DND-41 (cell line): ENCODE results near the gene POU5F2.

ENCODE experiments used
- ATAC-seq: fragments of 200-7000 bp; cut with Tn5 transposase; 3 replicates; pipeline ENCODE4 v1.9.1; 2021; ENCODE audit warnings: low read depth; ENCODE audit not compliant: insufficient read depth
- DNase-seq: peaks from one replicate; pipeline ENCODE4 v3.0.0-alpha.2; 2020
- H2AFZ ChIP-seq: 2 replicates; pipeline ENCODE4 v1.6.0; 2012; ENCODE audit warnings: low read depth, low read length
- H3K27ac ChIP-seq: 2 replicates; pipeline ENCODE4 v1.5.1; 2012; ENCODE audit warnings: low read length, inconsistent platforms
- H3K27me3 ChIP-seq: fragments of 200-600 bp; sonication (generic); 2 replicates; pipeline ENCODE4 v1.6.0; 2012; ENCODE audit warnings: low read length, mild to moderate bottlenecking, inconsistent platforms; ENCODE audit not compliant: insufficient read depth, poor library complexity
- H3K36me3 ChIP-seq: 2 replicates; pipeline ENCODE4 v1.5.1; 2012; ENCODE audit warnings: low read length, inconsistent platforms; ENCODE audit not compliant: insufficient read depth
- H3K4me1 ChIP-seq: 2 replicates; pipeline ENCODE4 v1.5.1; 2012; ENCODE audit warnings: mild to moderate bottlenecking, low read length; ENCODE audit not compliant: insufficient read depth
- H3K4me2 ChIP-seq: 2 replicates; pipeline ENCODE4 v1.6.0; 2012; ENCODE audit warnings: mild to moderate bottlenecking, moderate library complexity, low read length, inconsistent platforms; ENCODE audit not compliant: insufficient read depth
- H3K4me3 ChIP-seq, 2 experiments: fragments of 200-600 bp in 1 of 2; shearing (Covaris generic) in 1 of 2; 2 replicates each; pipeline ENCODE4 v1.5.1; 2012 to 2016; ENCODE audit warnings: inconsistent platforms in 2 of 2, low read length in 2 of 2, mild to moderate bottlenecking in 2 of 2, low read depth in 1 of 2, moderate library complexity in 1 of 2
- H3K79me2 ChIP-seq: 2 replicates; pipeline ENCODE4 v1.6.0; 2012; ENCODE audit warnings: low read length, inconsistent platforms; ENCODE audit not compliant: insufficient read depth
- H3K9ac ChIP-seq: 2 replicates; pipeline ENCODE4 v1.6.0; 2012; ENCODE audit warnings: low read depth, mild to moderate bottlenecking, inconsistent platforms, low read length, moderate library complexity
- H3K9me3 ChIP-seq: 2 replicates; pipeline ENCODE4 v1.5.1; 2012; ENCODE audit warnings: low read length, moderate library complexity, mild to moderate bottlenecking, inconsistent platforms; ENCODE audit not compliant: insufficient read depth, severe bottlenecking
- H4K20me1 ChIP-seq: 2 replicates; pipeline ENCODE4 v1.6.0; 2012; ENCODE audit warnings: low read length; ENCODE audit not compliant: insufficient read depth
- EZH2 ChIP-seq: IDR thresholded peaks from 3 replicates; pipeline ENCODE4 v1.6.1; 2012; ENCODE audit warnings: borderline replicate concordance, low read depth, mild to moderate bottlenecking, moderate library complexity, low read length, inconsistent platforms; ENCODE audit not compliant: severe bottlenecking
- TF ChIP-seq, protein P1 (sequence below): IDR thresholded peaks from 2 replicates; pipeline ENCODE4 v1.5.1; 2012; ENCODE audit warnings: borderline replicate concordance, low read length, moderate library complexity, mild to moderate bottlenecking; ENCODE audit not compliant: poor library complexity, severe bottlenecking; ENCODE audit errors: extremely low read depth

Gene POU5F2

DNA sequence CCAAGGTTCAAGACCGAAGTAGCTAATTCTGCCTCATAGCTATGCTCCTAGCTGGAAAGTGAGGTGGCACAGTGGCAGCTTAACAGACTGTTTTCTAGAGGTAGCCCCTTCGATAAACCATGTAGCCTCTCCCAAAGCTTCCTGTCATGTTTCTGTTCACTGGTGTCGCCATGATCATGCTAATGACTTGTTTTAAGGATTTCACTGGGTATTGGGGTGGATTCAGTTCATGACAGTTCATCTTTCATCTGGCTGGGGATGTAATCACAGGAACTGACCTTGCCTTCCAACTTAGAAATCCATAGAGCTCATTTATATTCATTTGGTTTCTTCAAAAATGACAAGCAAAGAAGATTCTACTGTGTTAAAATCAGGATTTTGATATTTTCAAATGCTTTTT is 9.4 kb downstream of the POU5F2 start:
- H3K79me2 ChIP-seq = no peaks in the 10 kb centered on the region
- H2AFZ ChIP-seq = no peak overlapping the region
- no peak overlapping the region for H3K27ac ChIP-seq
- H3K36me3 ChIP-seq = no peaks in the 10 kb centered on the region
- no peak for ATAC-seq
- H3K4me3 ChIP-seq = no peak overlapping the region
- DNase-seq = no peak
- no peaks in the 10 kb centered on the region for H3K27me3 ChIP-seq
- no peaks in the 10 kb centered on the region for H4K20me1 ChIP-seq
- TF ChIP-seq, protein P1, sequence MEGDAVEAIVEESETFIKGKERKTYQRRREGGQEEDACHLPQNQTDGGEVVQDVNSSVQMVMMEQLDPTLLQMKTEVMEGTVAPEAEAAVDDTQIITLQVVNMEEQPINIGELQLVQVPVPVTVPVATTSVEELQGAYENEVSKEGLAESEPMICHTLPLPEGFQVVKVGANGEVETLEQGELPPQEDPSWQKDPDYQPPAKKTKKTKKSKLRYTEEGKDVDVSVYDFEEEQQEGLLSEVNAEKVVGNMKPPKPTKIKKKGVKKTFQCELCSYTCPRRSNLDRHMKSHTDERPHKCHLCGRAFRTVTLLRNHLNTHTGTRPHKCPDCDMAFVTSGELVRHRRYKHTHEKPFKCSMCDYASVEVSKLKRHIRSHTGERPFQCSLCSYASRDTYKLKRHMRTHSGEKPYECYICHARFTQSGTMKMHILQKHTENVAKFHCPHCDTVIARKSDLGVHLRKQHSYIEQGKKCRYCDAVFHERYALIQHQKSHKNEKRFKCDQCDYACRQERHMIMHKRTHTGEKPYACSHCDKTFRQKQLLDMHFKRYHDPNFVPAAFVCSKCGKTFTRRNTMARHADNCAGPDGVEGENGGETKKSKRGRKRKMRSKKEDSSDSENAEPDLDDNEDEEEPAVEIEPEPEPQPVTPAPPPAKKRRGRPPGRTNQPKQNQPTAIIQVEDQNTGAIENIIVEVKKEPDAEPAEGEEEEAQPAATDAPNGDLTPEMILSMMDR = no peak
- TF ChIP-seq EZH2 = no peak
- no peaks in the 10 kb centered on the region for H3K4me1 ChIP-seq
- no peaks in the 10 kb centered on the region for H3K9me3 ChIP-seq
- no peak overlapping the region for H3K9ac ChIP-seq
- no peak overlapping the region for H3K4me2 ChIP-seq

DNA sequence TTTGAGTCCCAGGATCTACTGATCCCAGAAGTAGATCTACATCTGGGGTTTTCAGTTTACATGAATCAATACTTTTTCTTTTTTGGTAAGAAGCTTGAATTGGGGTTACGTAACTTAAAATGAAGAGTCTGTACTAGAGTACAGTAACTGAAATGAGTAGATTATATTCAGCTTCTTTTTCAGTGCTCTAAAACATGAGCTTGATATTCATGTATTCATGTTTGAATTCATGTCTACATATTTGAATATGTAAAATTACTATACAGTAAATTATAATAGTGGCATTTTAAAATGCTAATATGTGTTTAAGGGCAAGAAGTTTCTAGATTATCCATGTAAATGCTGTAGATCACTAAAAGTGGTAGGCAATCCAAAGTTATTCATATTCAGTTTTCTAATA is 14.8 kb downstream of the POU5F2 start:
- no peak overlapping the region for H3K4me2 ChIP-seq
- no peaks in the 10 kb centered on the region for H4K20me1 ChIP-seq
- no peaks in the 10 kb centered on the region for H3K27me3 ChIP-seq
- no peak overlapping the region for H3K27ac ChIP-seq
- no peaks in the 10 kb centered on the region for H3K79me2 ChIP-seq
- TF ChIP-seq, protein P1 = no peak
- no peak for TF ChIP-seq EZH2
- no peak for DNase-seq
- no peak for ATAC-seq
- H2AFZ ChIP-seq = no peak overlapping the region
- no peaks in the 10 kb centered on the region for H3K36me3 ChIP-seq
- no peak overlapping the region for H3K9ac ChIP-seq
- no peaks in the 10 kb centered on the region for H3K9me3 ChIP-seq
- H3K4me1 ChIP-seq = no peaks in the 10 kb centered on the region
- no peak overlapping the region for H3K4me3 ChIP-seq

DNA sequence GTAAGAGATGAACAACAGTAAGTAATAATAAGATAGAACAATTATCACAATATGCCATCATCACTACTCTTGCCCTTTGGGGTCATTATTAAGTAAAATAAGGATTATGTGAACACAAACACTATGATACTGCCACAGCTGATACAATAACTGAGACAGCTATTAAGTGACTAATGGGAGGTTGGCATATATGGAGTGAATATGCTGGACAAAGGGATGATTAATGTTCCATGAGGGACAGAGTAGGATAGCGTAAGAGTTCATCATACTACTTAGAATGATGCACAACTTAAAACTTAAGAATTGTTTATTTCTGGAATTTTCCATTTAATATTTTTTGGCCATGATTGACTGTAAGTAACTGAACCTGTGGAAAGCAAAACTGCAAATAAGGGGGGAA is 16.6 kb downstream of the POU5F2 start:
- Histone ChIP-seq H3K36me3 (no peaks in the 10 kb centered on the region), H3K27me3 (no peaks in the 10 kb centered on the region), H4K20me1 (no peaks in the 10 kb centered on the region), H2AFZ (no peak overlapping the region), H3K27ac (no peak overlapping the region), H3K4me1 (no peaks in the 10 kb centered on the region), H3K4me3 (no peak overlapping the region), H3K9me3 (no peaks in the 10 kb centered on the region), H3K4me2 (no peak overlapping the region), H3K9ac (no peak overlapping the region), H3K79me2 (no peaks in the 10 kb centered on the region)
- TF ChIP-seq, protein P1 = no peak
- no peak for TF ChIP-seq EZH2
- DNase-seq (no peak), ATAC-seq (no peak)

DNA sequence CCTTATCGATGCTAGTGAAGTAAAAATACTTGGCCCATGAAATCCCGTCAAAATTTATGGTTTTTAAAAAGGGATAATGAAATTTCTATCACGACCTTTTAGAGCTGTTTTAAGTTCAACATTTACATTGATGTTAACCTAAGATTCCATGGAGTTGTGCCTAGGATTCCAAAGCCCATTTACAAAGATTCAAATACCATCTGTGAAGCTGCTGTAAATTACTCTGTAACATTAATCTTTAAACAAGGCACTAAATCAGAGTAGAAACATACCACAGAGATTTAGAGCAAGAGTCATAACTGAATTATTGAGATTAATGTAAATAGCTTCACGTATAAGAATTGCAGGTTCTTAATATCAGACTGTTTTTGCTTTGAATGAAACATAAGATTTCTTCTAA is 17.7 kb downstream of the POU5F2 start:
- no peak for DNase-seq
- no peak overlapping the region for H3K27ac ChIP-seq
- no peaks in the 10 kb centered on the region for H3K79me2 ChIP-seq
- TF ChIP-seq, protein P1 = no peak
- H4K20me1 ChIP-seq = no peaks in the 10 kb centered on the region
- H3K4me1 ChIP-seq = no peaks in the 10 kb centered on the region
- no peak for ATAC-seq
- H3K4me2 ChIP-seq = no peak overlapping the region
- H2AFZ ChIP-seq = no peak overlapping the region
- no peak overlapping the region for H3K9ac ChIP-seq
- no peaks in the 10 kb centered on the region for H3K9me3 ChIP-seq
- no peaks in the 10 kb centered on the region for H3K36me3 ChIP-seq
- H3K27me3 ChIP-seq = no peaks in the 10 kb centered on the region
- H3K4me3 ChIP-seq = no peak overlapping the region
